ENCODE measurements around the gene ZSCAN12.
A peak's percentile ranks its signal among the peaks of the same experiment; 100 is the strongest.
"Not testable (repeated sequence)": the region's sequence is repeated elsewhere in the genome, so short reads cannot be mapped to it uniquely, and the experiment has no call there.

ZSCAN12 gene

GRCh38 chr6:28371706-28372451 lies 27.7 kb downstream of the ZSCAN12 start:
- H3K27ac Mint-ChIP-seq = no peak overlapping the region
- peaks cover 9% of the 10 kb centered on the region for H3K36me3 Mint-ChIP-seq
- no peaks in the 10 kb centered on the region for H3K4me1 Mint-ChIP-seq
- no peaks in the 10 kb centered on the region for H3K27me3 Mint-ChIP-seq
- no peaks in the 10 kb centered on the region for H3K9me3 Mint-ChIP-seq
- H3K4me3 Mint-ChIP-seq = no peak overlapping the region

GRCh38 chr6:28371280-28371679 lies 28.3 kb downstream of the ZSCAN12 start:
- no peaks in the 10 kb centered on the region for H3K9me3 Mint-ChIP-seq
- H3K36me3 Mint-ChIP-seq = peaks cover 13% of the 10 kb centered on the region
- no peak overlapping the region for H3K4me3 Mint-ChIP-seq
- H3K27ac Mint-ChIP-seq = no peak overlapping the region
- no peaks in the 10 kb centered on the region for H3K27me3 Mint-ChIP-seq
- H3K4me1 Mint-ChIP-seq = no peaks in the 10 kb centered on the region

DNA sequence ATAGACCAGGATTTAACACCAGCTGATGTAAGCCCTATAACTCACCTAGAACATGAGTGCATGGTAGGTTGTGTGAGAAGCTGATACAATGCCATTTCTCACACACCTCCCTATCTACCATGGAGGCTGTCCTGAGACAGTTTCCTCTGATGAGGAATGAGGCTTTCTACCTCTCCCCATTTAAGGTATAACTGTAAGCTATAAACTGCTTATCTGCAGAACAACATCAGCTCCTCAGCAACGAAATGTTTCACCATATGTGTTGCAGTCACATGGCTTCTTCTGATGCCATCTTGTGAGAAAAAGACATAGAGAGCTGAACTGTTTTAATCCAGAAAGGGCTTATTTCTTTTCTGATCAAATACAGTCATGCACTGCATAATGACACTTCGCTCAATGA lies 29.1 kb downstream of the ZSCAN12 start:
- Mint-ChIP-seq H3K4me3 (no peak overlapping the region), H3K36me3 (peaks cover 12% of the 10 kb centered on the region), H3K27me3 (no peaks in the 10 kb centered on the region), H3K27ac (no peak overlapping the region), H3K9me3 (no peaks in the 10 kb centered on the region), H3K4me1 (no peaks in the 10 kb centered on the region)

DNA sequence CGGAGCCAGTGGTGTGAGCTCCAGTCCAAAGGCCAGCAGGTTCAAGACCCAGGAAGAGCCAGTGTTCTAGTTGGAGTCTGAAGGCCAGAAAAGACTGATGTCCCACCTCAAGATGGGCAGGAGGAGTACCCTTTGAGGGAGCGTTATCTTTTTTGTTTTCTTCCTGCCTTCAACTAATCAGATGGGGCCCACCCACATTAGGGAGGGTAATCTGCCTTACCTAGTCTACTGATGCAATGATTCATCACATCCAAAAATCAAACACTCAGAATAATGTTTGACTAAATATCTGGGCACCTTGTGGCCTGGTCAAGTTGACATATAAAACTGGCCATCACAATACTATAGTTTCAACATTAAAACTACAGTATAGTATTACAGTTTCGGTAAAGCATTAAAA lies 30.1 kb downstream of the ZSCAN12 start:
- Mint-ChIP-seq H3K36me3 (peaks cover 11% of the 10 kb centered on the region), H3K27ac (no peak overlapping the region), H3K4me1 (no peaks in the 10 kb centered on the region), H3K9me3 (no peaks in the 10 kb centered on the region), H3K4me3 (no peak overlapping the region), H3K27me3 (no peaks in the 10 kb centered on the region)

- peaks cover 12% of the 10 kb centered on the region for H3K36me3 Mint-ChIP-seq
- H3K27ac Mint-ChIP-seq = no peak overlapping the region
- no peaks in the 10 kb centered on the region for H3K9me3 Mint-ChIP-seq
- no peak overlapping the region for H3K4me3 Mint-ChIP-seq
- H3K27me3 Mint-ChIP-seq = no peaks in the 10 kb centered on the region
- no peaks in the 10 kb centered on the region for H3K4me1 Mint-ChIP-seq
Measured at GRCh38 chr6:28368522-28368921, 31.0 kb downstream of the ZSCAN12 start.

DNA sequence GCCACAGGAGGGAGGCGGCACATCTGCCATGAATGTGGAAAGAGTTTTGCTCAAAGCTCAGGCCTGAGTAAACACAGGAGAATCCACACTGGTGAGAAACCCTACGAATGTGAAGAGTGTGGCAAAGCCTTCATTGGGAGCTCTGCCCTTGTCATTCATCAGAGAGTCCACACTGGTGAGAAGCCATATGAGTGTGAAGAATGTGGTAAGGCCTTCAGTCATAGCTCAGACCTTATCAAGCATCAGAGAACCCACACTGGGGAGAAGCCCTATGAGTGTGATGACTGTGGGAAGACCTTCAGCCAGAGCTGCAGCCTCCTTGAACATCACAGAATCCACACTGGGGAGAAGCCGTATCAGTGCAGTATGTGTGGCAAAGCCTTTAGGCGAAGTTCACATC lies 34.0 kb downstream of the ZSCAN12 start:
- H3K27me3 Mint-ChIP-seq, H3K4me3 Mint-ChIP-seq, H3K9me3 Mint-ChIP-seq, H3K4me1 Mint-ChIP-seq: not testable (repeated sequence)
- Mint-ChIP-seq H3K27ac (peak overlapping the region; percentile 4), H3K36me3 (peaks cover 18% of the 10 kb centered on the region)

GRCh38 chr6:28360961-28361360 lies 38.6 kb downstream of the ZSCAN12 start:
- Mint-ChIP-seq H3K36me3 (peaks cover 13% of the 10 kb centered on the region), H3K27me3 (no peaks in the 10 kb centered on the region), H3K27ac (no peak overlapping the region), H3K9me3 (no peaks in the 10 kb centered on the region), H3K4me3 (no peak overlapping the region), H3K4me1 (peaks cover 4% of the 10 kb centered on the region)

DNA sequence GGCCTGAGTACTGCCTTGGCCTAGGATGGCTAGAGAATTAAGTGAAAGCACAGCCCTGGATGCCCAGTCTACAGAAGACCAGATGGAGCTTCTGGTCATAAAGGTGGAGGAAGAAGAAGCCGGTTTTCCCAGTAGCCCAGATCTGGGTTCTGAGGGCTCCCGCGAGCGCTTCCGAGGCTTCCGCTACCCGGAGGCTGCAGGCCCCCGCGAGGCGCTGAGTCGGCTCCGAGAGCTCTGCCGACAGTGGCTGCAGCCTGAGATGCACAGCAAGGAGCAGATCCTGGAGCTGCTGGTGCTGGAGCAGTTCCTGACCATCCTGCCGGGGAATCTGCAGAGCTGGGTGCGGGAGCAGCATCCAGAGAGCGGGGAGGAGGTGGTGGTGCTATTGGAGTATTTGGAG lies 40.0 kb downstream of the ZSCAN12 start:
- H3K9me3 Mint-ChIP-seq, H3K36me3 Mint-ChIP-seq: not testable (repeated sequence)

DNA sequence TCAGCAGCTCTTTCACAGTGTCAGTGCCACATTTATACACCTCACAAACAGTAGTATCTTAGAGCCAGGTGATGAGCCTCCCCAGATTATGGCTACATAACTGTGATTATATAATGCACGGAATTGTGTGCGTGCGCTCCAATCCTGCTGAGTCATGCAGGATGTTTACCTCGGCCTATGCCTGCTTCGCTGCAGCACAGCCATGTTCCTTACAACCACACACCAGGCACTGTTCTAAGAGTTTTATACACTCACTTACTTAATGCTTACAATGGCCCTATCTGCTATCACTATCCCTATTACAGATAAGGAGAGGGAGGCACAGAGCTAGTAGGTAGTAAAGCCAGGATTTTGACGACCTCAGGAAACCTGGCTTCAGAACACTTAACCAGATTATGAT lies 42.5 kb downstream of the ZSCAN12 start:
- Mint-ChIP-seq H3K4me1 (peaks cover 26% of the 10 kb centered on the region), H3K4me3 (no peak overlapping the region), H3K36me3 (peaks cover 2% of the 10 kb centered on the region), H3K27me3 (no peaks in the 10 kb centered on the region), H3K27ac (no peak overlapping the region), H3K9me3 (no peaks in the 10 kb centered on the region)

More for the DNA sequence above, 40.0 kb downstream of the ZSCAN12 start:
- not testable (repeated sequence) for H3K27me3 Mint-ChIP-seq, H3K27ac Mint-ChIP-seq, H3K4me3 Mint-ChIP-seq
- peaks cover 11% of the 10 kb centered on the region for H3K4me1 Mint-ChIP-seq

GRCh38 chr6:28356666-28357020 lies 42.9 kb downstream of the ZSCAN12 start:
- no peak overlapping the region for H3K4me3 Mint-ChIP-seq
- no peaks in the 10 kb centered on the region for H3K27me3 Mint-ChIP-seq

DNA sequence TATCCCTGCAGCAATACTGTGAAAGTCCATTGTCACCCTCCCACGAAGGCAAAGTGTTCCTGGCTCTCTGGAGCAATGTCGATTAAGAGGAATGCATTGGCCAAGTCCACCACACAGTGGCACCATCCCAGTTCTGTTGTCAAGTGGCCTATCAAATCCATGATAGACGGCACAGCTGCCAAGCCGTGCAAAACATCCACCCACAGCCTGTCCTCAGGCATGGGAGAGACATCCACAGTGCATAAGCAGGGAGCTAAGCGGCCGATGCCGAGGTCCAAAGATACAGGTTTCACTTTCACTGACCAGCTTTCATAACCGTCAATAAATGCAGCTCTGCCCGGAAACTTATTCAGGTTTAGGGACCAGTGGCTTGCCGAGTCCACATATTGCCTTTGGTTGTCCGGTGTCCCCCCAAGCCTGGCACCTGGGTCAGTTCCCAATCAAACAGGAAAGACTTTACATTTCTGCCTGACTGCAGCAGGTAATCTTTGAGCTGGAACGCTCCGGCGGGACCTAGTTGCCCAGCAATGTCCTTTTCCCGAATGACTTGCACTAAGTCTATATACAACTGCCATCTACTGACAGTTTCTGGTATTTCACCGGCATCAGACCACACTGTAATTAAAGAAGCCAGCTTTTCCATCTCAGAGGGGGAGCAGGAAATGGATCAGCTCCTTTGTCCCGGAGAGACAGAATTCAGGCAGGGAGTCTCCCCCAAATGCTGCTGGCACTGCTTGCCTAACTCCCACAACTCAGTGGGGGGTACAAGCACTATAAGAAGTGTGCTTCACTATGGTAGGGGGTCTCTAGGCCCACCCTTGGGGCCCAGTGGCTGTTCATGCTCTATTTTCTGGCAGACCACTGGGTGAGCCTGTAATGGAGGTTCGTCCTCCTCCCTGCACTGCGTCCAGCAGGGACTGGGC lies 43.5 kb downstream of the ZSCAN12 start:
- peaks cover 2% of the 10 kb centered on the region for H3K36me3 Mint-ChIP-seq
- H3K27ac Mint-ChIP-seq = no peak overlapping the region
- H3K4me1 Mint-ChIP-seq = peaks cover 37% of the 10 kb centered on the region
- H3K9me3 Mint-ChIP-seq = no peaks in the 10 kb centered on the region
- H3K4me3 Mint-ChIP-seq = peak overlapping the region; percentile 89
- H3K27me3 Mint-ChIP-seq = no peaks in the 10 kb centered on the region

More at GRCh38 chr6:28356666-28357020, 42.9 kb downstream of the ZSCAN12 start:
- peaks cover 2% of the 10 kb centered on the region for H3K36me3 Mint-ChIP-seq
- H3K9me3 Mint-ChIP-seq = no peaks in the 10 kb centered on the region
- H3K27ac Mint-ChIP-seq = no peak overlapping the region
- peaks cover 30% of the 10 kb centered on the region for H3K4me1 Mint-ChIP-seq

- Mint-ChIP-seq H3K27ac (no peak overlapping the region), H3K4me1 (peaks cover 48% of the 10 kb centered on the region), H3K36me3 (no peaks in the 10 kb centered on the region), H3K4me3 (peak overlapping the region; percentile 89), H3K27me3 (no peaks in the 10 kb centered on the region), H3K9me3 (no peaks in the 10 kb centered on the region)
Measured at GRCh38 chr6:28354688-28355554, 44.6 kb downstream of the ZSCAN12 start.

DNA sequence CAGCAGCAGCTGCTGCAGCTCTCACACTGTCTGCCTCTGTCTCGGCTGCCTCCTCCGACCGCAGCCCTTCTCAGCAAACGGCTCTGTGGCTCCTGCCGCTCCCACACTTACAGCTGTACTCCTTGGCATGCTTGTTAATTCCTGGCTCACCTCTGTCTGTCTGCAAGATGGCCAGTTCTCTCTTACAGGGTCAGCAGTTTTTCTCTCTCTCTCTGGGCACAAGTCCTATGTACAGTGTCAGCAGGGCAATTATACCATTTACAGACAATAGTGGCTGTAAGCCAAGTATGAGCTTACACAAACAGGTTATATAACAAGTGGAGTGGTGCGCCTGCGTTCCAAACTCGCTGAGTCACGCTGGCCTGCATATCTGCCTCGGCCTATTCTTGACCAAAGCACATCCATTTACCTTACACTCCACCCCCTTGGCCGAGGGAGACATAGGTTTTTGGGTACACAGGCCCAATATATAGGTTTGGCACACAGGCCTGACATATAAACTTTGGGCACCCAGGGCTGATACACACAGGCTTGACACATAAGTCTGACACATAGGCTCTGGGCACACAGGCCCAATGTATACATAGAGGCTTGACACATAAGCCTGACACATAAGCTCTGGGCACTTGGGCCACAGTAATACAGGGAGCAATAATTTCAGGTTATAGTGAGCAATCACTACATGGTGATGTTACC lies 45.4 kb downstream of the ZSCAN12 start:
- Mint-ChIP-seq H3K36me3 (peaks cover 2% of the 10 kb centered on the region), H3K4me3 (no peak overlapping the region), H3K27me3 (no peaks in the 10 kb centered on the region), H3K4me1 (peaks cover 54% of the 10 kb centered on the region), H3K27ac (peak overlapping the region; percentile 71), H3K9me3 (no peaks in the 10 kb centered on the region)

DNA sequence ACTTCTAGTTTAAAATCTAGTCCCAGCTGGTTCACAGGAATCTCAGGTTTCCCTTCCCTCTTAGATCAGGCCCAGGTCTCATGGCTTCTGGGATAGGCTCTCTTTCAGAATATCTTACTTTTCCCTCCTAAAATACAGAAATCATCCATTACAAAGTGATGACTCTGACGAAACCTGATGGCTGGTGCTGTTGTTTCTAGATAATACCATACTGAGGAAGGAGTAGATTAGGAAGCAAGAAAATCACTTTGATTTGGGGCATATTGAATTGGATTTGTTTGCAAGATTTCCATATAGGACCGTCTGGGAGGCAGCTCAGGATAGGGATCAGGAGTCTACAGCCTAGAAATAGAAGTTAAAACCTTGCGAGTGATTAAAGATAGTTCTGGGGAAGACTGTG lies 46.2 kb downstream of the ZSCAN12 start:
- peak overlapping the region; percentile 36 for H3K27ac Mint-ChIP-seq
- H3K4me3 Mint-ChIP-seq = peak overlapping the region; percentile 42
- no peaks in the 10 kb centered on the region for H3K27me3 Mint-ChIP-seq
- peaks cover 54% of the 10 kb centered on the region for H3K4me1 Mint-ChIP-seq
- peaks cover 2% of the 10 kb centered on the region for H3K36me3 Mint-ChIP-seq
- no peaks in the 10 kb centered on the region for H3K9me3 Mint-ChIP-seq

DNA sequence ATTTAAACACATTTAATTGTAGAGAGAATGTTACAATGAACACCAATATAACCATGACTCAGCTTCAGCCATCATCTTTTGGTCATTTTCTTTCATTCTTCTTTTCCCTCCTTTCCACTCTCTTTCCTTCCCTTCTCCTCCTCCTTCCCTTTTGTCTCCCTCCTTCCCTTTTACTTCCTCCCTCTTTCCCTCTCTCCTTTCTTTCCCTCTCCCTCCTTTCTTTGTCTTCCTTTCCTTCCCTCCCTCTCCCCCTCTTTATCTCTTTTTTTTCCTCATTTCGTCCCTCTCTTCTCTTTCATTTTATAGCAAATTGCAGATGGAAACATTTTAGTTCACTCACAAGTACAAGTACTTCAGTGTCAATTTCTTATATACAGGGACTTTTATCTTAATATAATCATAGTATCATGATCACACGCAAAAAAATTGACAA lies 48.0 kb downstream of the ZSCAN12 start:
- H3K27ac Mint-ChIP-seq = peak overlapping the region; percentile 87
- H3K4me1 Mint-ChIP-seq = peaks cover 54% of the 10 kb centered on the region
- peak overlapping the region; percentile 97 for H3K4me3 Mint-ChIP-seq

More for the DNA sequence above, 48.0 kb downstream of the ZSCAN12 start:
- peaks cover 2% of the 10 kb centered on the region for H3K27me3 Mint-ChIP-seq
- no peaks in the 10 kb centered on the region for H3K9me3 Mint-ChIP-seq
- peaks cover 2% of the 10 kb centered on the region for H3K36me3 Mint-ChIP-seq
